Measurements from ENCODE around the gene GRAP2.
"Not testable (repeated sequence)": the region's sequence is repeated elsewhere in the genome, so short reads cannot be mapped to it uniquely, and the experiment has no call there.

Gene GRAP2

GRCh38 chr22:39941601-39942000 lies 40.7 kb downstream of the GRAP2 start:
- intact Hi-C loops (cut with DNase I) = no loop called here
- no peak for DNase-seq

DNA sequence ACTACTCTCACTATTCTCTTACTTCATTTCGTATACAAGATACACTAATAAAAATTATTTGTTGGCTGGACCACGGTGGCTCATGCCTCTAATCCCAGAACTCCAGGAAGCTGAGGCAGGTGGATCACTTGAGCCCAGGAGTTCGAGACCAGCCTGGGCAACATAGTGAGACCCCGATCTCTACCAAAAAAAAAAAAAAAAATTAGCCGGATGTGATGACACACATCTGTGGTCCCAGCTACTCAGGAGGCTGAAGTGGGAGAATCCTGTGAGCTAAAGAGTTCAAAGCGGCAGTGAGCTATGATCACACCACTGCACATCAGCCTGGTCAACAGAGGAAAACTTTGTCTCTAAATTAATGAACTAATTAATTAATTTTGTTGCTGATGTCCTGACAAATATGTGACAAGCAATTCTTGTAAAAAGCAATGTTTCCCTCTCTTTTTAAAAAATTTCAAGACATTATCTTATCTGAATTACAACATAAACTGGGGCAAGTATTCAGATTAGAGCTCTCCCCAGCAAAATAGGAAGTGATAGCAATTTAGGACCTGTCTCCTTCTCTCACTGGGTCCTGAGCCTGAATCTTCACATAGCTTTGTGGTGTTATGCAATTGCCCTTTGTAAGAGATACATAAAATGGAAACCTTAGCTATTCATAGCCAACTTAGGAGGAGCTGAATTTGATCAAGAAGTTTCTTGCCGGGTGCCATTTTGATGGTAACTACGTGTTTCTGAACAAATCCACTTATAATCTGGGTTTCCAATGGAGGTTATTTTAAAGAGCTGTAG lies 41.8 kb downstream of the GRAP2 start:
- intact Hi-C loops (cut with DNase I) = no loop called here

DNA sequence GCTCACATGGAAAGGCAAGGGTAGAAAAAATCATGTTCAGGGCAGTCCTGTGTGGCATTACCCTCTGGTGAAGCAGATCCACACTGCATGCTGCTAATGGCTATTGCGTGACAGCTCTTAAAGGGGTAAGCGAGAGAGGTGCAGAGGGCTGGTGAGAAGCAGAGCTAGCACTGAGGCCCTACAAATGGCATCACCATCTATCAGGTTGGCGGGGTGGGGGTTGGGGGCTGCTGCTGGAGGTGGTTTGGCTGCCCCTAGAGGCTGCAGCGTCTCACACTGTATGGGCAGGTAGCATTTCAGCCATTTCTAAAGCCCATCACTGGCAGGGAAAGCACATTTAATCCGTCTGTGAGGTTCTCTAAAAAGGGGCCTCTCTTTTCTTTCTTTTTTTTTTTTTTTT lies 42.5 kb downstream of the GRAP2 start:
- intact Hi-C loops (cut with DNase I) = no loop called here
- no peak for DNase-seq

More for the DNA sequence above, 41.8 kb downstream of the GRAP2 start:
- DNase-seq = no peak

- intact Hi-C loops (cut with DNase I) = no loop called here
- no peak for DNase-seq
Observed at GRCh38 chr22:39943953-39944872, 43.3 kb downstream of the GRAP2 start.

GRCh38 chr22:39946126-39946502 lies 45.2 kb downstream of the GRAP2 start:
- intact Hi-C loops (cut with DNase I) = no loop called here
- no peak for DNase-seq

DNA sequence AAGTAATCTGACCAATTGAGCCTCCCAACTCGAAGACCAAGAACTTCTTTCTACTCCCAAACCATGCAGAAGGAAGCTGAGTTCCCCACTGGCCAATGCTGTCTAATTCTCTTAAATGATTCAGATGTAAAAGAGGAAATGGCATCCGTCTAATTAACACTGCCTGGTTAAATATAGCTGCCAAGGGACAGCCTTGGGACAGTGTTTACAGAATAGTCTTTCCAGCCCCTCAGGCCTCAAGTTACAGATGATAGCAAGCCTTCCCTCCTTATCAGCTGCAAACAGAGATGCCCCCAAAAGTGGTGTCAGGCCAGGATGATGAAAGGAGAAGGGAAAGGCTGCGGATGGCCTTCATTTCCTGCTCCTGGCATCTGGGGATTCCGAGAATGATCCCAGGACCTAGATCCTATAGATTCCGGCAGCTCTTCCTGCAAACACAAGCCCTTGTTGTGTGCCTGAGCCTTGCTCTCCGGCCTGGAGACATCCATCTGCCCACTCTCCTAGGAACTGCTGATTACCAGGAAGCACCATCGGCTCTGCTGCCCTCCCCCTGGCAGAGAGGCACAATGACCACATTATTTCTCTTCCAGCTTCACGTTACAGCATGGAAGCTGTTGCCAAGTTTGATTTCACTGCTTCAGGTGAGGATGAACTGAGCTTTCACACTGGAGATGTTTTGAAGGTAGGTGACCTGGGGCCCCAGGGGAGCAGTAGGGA lies 45.8 kb downstream of the GRAP2 start:
- intact Hi-C loops (cut with DNase I) = no loop called here
- peak in 1 of 10 donors; percentile 83 for DNase-seq

GRCh38 chr22:39947220-39948216 lies 46.6 kb downstream of the GRAP2 start:
- DNase-seq = peak in 1 of 10 donors; percentile 71
- intact Hi-C loops (cut with DNase I) = no loop called here

DNA sequence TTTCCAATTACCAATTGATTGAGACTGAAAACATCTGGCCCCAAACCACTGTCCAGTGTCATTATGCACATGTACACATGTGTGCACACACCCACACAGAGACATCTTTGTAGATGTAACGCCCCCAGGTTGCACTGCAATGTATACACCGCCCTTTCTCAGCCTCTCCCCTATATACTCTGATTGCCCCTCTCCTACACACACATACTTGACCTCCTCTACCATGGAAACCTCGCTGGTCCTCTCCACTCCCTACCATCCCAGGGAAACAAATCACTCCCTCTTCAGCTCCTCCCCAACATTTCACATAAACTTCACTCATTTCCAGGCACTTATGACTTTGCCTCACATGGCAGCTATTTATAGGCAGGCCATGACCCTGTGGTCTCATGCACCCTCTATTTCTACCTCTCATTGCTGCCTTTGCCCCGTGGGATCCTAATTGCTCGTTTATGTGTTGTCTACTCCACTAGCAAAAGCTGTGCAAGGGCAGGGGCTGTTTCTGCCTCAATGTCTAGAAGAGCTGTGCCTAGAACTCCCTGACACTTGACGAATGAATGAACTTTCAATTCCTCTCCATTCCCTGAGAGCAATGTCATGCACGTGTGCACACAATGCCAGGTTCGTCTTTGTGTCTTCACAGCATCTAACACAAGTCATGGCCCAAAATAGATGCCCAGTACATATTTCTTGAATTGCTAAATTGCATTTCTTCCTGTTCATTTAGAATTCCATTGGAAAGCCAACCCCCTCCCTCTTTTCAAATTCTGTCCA lies 49.3 kb downstream of the GRAP2 start:
- no peak for DNase-seq
- intact Hi-C loops (cut with DNase I) = no loop called here

- DNase-seq; intact Hi-C loops (cut with DNase I): not testable (repeated sequence)
Observed at GRCh38 chr22:39951603-39952293, 50.9 kb downstream of the GRAP2 start.

- intact Hi-C loops (cut with DNase I) = no loop called here
- no peak for DNase-seq
Observed at GRCh38 chr22:39952347-39952746, 51.5 kb downstream of the GRAP2 start.

DNA sequence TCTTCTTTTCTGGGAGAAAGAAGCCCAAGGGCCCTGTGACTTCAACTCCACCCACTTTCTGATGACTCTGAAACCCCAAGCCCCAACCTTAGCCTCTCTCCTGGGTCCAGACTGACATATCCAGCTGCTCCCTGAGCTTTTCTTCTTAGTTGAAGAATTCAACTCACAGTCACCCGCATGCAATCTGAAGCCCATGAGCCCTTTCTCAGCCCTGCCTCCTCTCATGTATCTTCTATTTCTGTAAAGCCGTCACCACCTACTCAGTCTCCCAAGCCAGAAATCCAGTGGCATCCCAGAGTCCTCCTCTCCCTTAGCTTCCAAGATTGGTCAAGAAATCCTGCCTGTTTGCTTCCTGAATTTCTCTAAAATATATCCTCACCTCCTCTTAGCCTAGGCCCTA lies 52.2 kb downstream of the GRAP2 start:
- intact Hi-C loops (cut with DNase I) = no loop called here
- peak in 1 of 10 donors; percentile 20 for DNase-seq

- intact Hi-C loops (cut with DNase I) = no loop called here
- DNase-seq = no peak
Observed at GRCh38 chr22:39954584-39955055, 53.7 kb downstream of the GRAP2 start.

- no peak for DNase-seq
- intact Hi-C loops (cut with DNase I) = no loop called here
Observed at GRCh38 chr22:39955675-39956074, 54.8 kb downstream of the GRAP2 start.

DNA sequence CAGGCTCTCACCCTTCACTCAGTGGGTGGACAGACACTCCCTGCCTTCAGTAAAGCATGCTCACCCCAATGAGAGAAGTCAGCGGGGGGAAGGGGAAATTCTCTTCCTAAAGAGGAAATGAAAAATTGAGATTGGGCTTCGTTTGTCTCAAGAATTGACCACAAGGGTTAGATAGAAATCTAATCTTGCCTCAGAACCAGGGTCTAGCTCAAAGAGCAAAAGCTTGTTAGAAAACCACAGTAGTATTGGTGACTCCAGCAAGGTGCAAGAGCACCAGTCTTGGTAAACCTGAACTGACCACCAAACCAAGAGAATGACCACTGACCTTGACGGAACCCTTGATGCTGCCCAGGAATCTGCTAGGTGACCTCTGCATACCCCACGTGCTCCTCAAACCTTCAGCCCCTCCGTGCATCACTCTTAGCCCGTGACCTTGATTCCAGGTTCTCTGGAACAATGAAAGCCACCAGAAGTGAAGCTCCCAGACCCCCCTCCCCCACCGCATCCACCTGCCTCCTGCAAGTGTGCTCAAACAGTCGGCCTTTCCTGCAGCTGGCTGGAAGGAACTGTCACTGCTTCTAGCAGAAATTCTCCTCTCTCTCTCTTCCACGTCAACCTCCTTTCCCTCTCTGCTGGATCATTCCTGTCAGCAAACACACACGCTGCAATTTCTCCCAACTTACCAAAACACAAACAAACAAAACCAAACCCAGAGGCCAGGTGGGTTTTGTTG lies 56.2 kb downstream of the GRAP2 start:
- intact Hi-C loops (cut with DNase I) = no loop called here

GRCh38 chr22:39958009-39958711 lies 57.3 kb downstream of the GRAP2 start:
- DNase-seq = no peak
- intact Hi-C loops (cut with DNase I) = no loop called here

More for the DNA sequence above, 56.2 kb downstream of the GRAP2 start:
- no peak for DNase-seq

DNA sequence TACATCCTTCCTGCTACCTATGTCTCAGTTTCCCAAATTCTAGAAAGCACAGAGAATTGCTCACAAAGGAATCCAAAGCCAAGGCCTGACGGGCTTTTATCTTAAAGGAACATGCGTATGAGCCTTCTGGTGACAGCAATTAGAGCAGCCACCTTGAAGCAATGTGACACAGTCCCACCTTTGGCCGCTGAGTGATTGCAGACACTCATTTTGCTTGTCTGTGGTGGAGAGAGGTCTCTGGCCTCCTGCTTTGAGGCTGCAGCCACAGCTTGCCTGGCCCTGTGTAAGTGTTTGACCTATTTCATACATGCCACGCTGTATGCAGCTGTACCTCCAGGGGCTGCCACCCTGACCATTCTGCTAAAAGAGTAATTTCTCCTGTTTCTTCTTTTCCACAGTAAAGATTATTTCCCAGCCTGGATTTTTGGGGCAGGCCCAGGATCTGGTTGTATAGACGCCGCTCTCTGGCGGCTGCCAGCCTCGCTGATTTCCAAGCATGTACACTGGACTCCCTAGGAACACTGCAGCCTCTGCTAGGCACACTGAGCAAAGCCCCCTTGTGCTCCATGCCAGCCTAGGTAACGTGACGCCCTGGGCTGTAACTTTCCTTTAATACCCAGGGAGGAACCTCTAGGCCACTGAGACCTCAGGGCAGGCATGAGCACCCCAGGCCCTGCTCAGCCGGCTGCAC lies 58.2 kb downstream of the GRAP2 start:
- intact Hi-C loops (cut with DNase I) = no loop called here
- DNase-seq = no peak
